Measurements from ENCODE around the gene MSI2.

GRCh38 chr17:57429966-57430365 is 173.6 kb downstream of the MSI2 start:
- no peak for TF ChIP-seq CTCF (IDR thresholded peaks at IDR 0.05)
- no peak for TF ChIP-seq POLR2A (IDR thresholded peaks at IDR 0.05)

Data from right lobe of liver (tissue), 4 donors.